K562 (cell line): ENCODE data around the gene LYPLA2. TPM values are rescaled to one million over a fixed set of nuclear protein-coding genes. Genes with fewer than 3 reads are reported as not detected.

Source experiments
- ATF4 ChIP-seq: fragments of 450-650 bp; formaldehyde crosslinking; IDR thresholded peaks from 2 replicates; pipeline ENCODE4 v1.4.0; 2022; ENCODE audit warnings: mild to moderate bottlenecking, moderate library complexity
- BRF1 ChIP-seq: IDR thresholded peaks from 3 replicates; pipeline ENCODE4 v1.6.1; 2011; ENCODE audit warnings: borderline replicate concordance, mild to moderate bottlenecking; ENCODE audit not compliant: insufficient read length; ENCODE audit errors: extremely low read depth
- CBX3 ChIP-seq, 2 experiments: IDR thresholded peaks; 1 replicate in 1 of 2; 2 replicates in 1 of 2; pipeline ENCODE4 v1.6.1; 2012; ENCODE audit warnings: inconsistent platforms in 2 of 2, low read length in 2 of 2, borderline replicate concordance in 1 of 2, control low read depth in 1 of 2
- CEBPB ChIP-seq: fragments of 450-650 bp; IDR thresholded peaks from 2 replicates; pipeline ENCODE4 v1.6.1; 2016; ENCODE audit warnings: missing genetic modification characterization, missing compliant biosample characterization
- DNMT1 ChIP-seq: fragments of 450-650 bp; IDR thresholded peaks from 2 replicates; pipeline ENCODE4 v1.6.1; 2016; ENCODE audit warnings: antibody characterized with exemption, mild to moderate bottlenecking
- ELK1 ChIP-seq: sonication (generic); formaldehyde crosslinking; IDR thresholded peaks from 2 replicates; pipeline ENCODE4 v1.8.1; 2022; ENCODE audit warnings: missing genetic modification reagents
- FOXJ3 ChIP-seq: sonication (generic); formaldehyde crosslinking; IDR thresholded peaks from 2 replicates; pipeline ENCODE4 v1.4.0; 2020; ENCODE audit warnings: mild to moderate bottlenecking, missing genetic modification reagents
- FOXM1 ChIP-seq, 2 experiments: fragments of 450-650 bp in 1 of 2; sonication (generic) in 1 of 2; formaldehyde crosslinking in 1 of 2; IDR thresholded peaks; 2 replicates each; pipeline versions ENCODE4 v1.6.1 to v1.9.0; 2017 to 2022; ENCODE audit warnings: low read depth in 2 of 2, mild to moderate bottlenecking in 2 of 2, missing genetic modification reagents in 1 of 2, moderate library complexity in 1 of 2
- GABPB1 ChIP-seq: sonication (generic); formaldehyde crosslinking; IDR thresholded peaks from 2 replicates; pipeline ENCODE4 v1.8.0; 2022; ENCODE audit warnings: mild to moderate bottlenecking, missing genetic modification reagents
- HIVEP1 ChIP-seq: fragments of 250-450 bp; sonication (Bioruptor Pico); IDR thresholded peaks from 2 replicates; pipeline ENCODE4 v1.4.0; 2020; ENCODE audit warnings: mild to moderate bottlenecking
- HNRNPUL1 ChIP-seq: fragments of 200-400 bp; formaldehyde crosslinking; IDR thresholded peaks from 2 replicates; pipeline ENCODE4 v1.6.1; 2017; ENCODE audit warnings: low read length
- LCOR ChIP-seq: sonication (generic); formaldehyde crosslinking; IDR thresholded peaks from 2 replicates; pipeline ENCODE4 v1.8.0; 2022; ENCODE audit warnings: mild to moderate bottlenecking, missing genetic modification reagents
- MITF ChIP-seq: IDR thresholded peaks from 2 replicates; pipeline ENCODE4 v1.6.1; 2014; ENCODE audit warnings: antibody characterized with exemption
- MYC ChIP-seq, 2 experiments: fragments of 250-450 bp in 1 of 2; sonication (Bioruptor Pico) in 1 of 2; IDR thresholded peaks; 2 replicates each; pipeline versions ENCODE4 v1.5.1 to v1.6.1; 2012 to 2021; ENCODE audit warnings: low read depth in 2 of 2, borderline replicate concordance in 1 of 2, improper control_type of control experiment in 1 of 2, low read length in 1 of 2, mild to moderate bottlenecking in 1 of 2, moderate library complexity in 1 of 2
- NFE2 ChIP-seq: IDR thresholded peaks from 2 replicates; pipeline ENCODE4 v1.6.1; 2014; ENCODE audit warnings: antibody characterized with exemption, low read depth
- NFYB ChIP-seq: IDR thresholded peaks from 2 replicates; pipeline ENCODE4 v1.6.1; 2011; ENCODE audit warnings: mild to moderate bottlenecking, moderate library complexity; ENCODE audit not compliant: insufficient read length; ENCODE audit errors: extremely low read depth
- PREB ChIP-seq: sonication (generic); formaldehyde crosslinking; IDR thresholded peaks from 2 replicates; pipeline ENCODE4 v1.8.1; 2023; ENCODE audit warnings: mild to moderate bottlenecking, missing genetic modification reagents
- RAD21 ChIP-seq, 2 experiments: fragments of 250-450 bp in 1 of 2; fragments of 450-650 bp in 1 of 2; sonication (Bioruptor Pico) in 1 of 2; formaldehyde crosslinking in 1 of 2; IDR thresholded peaks in 1 of 2; conservative IDR thresholded peaks in 1 of 2; 2 replicates each; pipeline versions ENCODE4 v1.4.0 to v1.8.0; 2020 to 2022; ENCODE audit warnings: mild to moderate bottlenecking in 2 of 2, moderate library complexity in 1 of 2
- SNRNP70 ChIP-seq: fragments of 200-400 bp; formaldehyde crosslinking; optimal IDR thresholded peaks from 2 replicates; pipeline ENCODE3; 2017; ENCODE audit warnings: low read depth, low read length
- SPI1 ChIP-seq: IDR thresholded peaks from 2 replicates; pipeline ENCODE4 v1.6.1; 2011; ENCODE audit warnings: low read depth, low read length, control low read depth, borderline replicate concordance
- ZNF124 ChIP-seq: sonication (generic); formaldehyde crosslinking; IDR thresholded peaks from 2 replicates; pipeline ENCODE4 v1.8.1; 2022; ENCODE audit warnings: missing genetic modification reagents
- ZNF436 ChIP-seq: fragments of 250-450, 450-650 bp; sonication (Bioruptor Pico); formaldehyde crosslinking; IDR thresholded peaks from 2 replicates; pipeline ENCODE4 v1.7.0; 2020; ENCODE audit warnings: mild to moderate bottlenecking
- ZNF79 ChIP-seq: fragments of 250-450 bp; sonication (Bioruptor Pico); IDR thresholded peaks from 2 replicates; pipeline ENCODE4 v1.4.0; 2020; ENCODE audit warnings: low read depth, mild to moderate bottlenecking, moderate library complexity
- polyA plus RNA-seq, 8 experiments: library from polyadenylated mRNA; depleted of rRNA in 4 of 8; stranded (reverse) in 5 of 8; unstranded in 3 of 8; fragments of >200 nt; fragmentation: Nextera tagmentation in 2 of 8; fragmentation: Illumina TruSeq in 1 of 8; extraction: Ambion mirVana in 2 of 8; extraction: Trizol in 1 of 8; gene quantifications; 2 replicates each; pipeline versions ENCODE4 v1.2.1 to v1.2.3, GENCODE V29; 2011 to 2014; ENCODE audit warnings: inconsistent platforms in 1 of 8, missing spikeins in 1 of 8
- total RNA-seq, 7 experiments: library from RNA; depleted of rRNA in 6 of 7; stranded (reverse); fragments of >200 nt in 6 of 7; fragmentation: Illumina TruSeq in 2 of 7; extraction: Trizol in 2 of 7; gene quantifications; 2 replicates each; pipeline versions ENCODE4 v1.2.1 to v1.2.3, GENCODE V29; 2011 to 2021; ENCODE audit warnings: low replicate concordance in 1 of 7

LYPLA2 gene
- total and polyA plus RNA-seq, 9 of the 15 experiments (the other 6 are each of a cell fraction or from before 2014, with no cell fraction given): 3.9 to 128 (median 60.1) TPM

GRCh38 chr1:23800400-23801337 lies 9.7 kb downstream of the LYPLA2 start, which contains the start of gene GALE (continued):
- TF ChIP-seq FOXM1 (IDR thresholded peaks at IDR 0.05; ENCODE audit: low read depth) (peak; percentile 43; the same call in 1 of the 2 replicates), FOXM1 (CRISPR knock-in tag; IDR thresholded peaks at IDR 0.05; ENCODE audit: low read depth) (no peak), RAD21 (CRISPR knock-in tag; conservative IDR thresholded peaks at IDR 0.05 in 1 of 2, IDR thresholded peaks at IDR 0.05 in 1 of 2) (no peak), ZNF124 (CRISPR knock-in tag) (no peak), HIVEP1 (CRISPR knock-in tag) (no peak), MYC (IDR thresholded peaks at IDR 0.05; ENCODE audit: low read depth, low read length) (peak; percentile 86), MYC (CRISPR knock-in tag; IDR thresholded peaks at IDR 0.05; ENCODE audit: borderline replicate concordance, low read depth) (peak; percentile 66), ZNF79 (no peak), HNRNPUL1 (no peak), CEBPB (no peak), BRF1 (no peak), ATF4 (CRISPR knock-in tag) (no peak), CBX3 (IDR thresholded peaks at IDR 0.05; ENCODE audit: borderline replicate concordance in 1 of 2, low read length in 2 of 2) (no peak), ZNF436 (CRISPR knock-in tag) (no peak), DNMT1 (no peak), MITF (no peak), PREB (no peak), LCOR (CRISPR knock-in tag) (0 out of 2 replicates have a peak, but pooled peaks have one; percentile 1), SNRNP70 (no peak), NFE2 (no peak), FOXJ3 (no peak), ELK1 (no peak), NFYB (no peak), GABPB1 (CRISPR knock-in tag) (peak; percentile 88), SPI1 (peak; percentile 92)
